Measurements from ENCODE around the gene FXYD2. TPM values are rescaled to one million over a fixed set of nuclear protein-coding genes. Genes with fewer than 3 reads are reported as not detected.

Gene FXYD2
- total and polyA plus RNA-seq, 2 of the 4 experiments (the other 2 are of a cell fraction): 0.09 TPM; not detected in 1

GRCh38 chr11:117774553-117774952 lies 50.0 kb downstream of the FXYD2 start:
- Histone ChIP-seq H3K27ac (ENCODE audit: insufficient read depth, low read length) (no peak overlapping the region), H3K4me1 (ENCODE audit: control insufficient read depth, insufficient read depth, low read length) (no peaks in the 10 kb centered on the region), H3K36me3 (ENCODE audit: control insufficient read depth, insufficient read depth, low read length) (no peaks in the 10 kb centered on the region), H4K20me1 (ENCODE audit: insufficient read depth, low read length) (no peaks in the 10 kb centered on the region), H2BK5ac (ENCODE audit: low read depth, low read length, poor library complexity, severe bottlenecking) (no peak overlapping the region), H2BK15ac (ENCODE audit: low read depth, low read length) (no peak overlapping the region), H3K9ac (ENCODE audit: low read depth, low read length) (no peak overlapping the region), H3K4me3 (ENCODE audit: insufficient read depth, low read depth, low read length) (no peak overlapping the region), H2BK20ac (ENCODE audit: low read depth, low read length) (no peak overlapping the region), H3K9me3 (ENCODE audit: control insufficient read depth, insufficient read depth, low read length) (no peaks in the 10 kb centered on the region), H3K18ac (ENCODE audit: low read depth, low read length) (no peak overlapping the region), H3K9me1 (ENCODE audit: insufficient read depth, low read length) (no peaks in the 10 kb centered on the region), H3K27me3 (ENCODE audit: control insufficient read depth, insufficient read depth, low read length) (peaks cover 4% of the 10 kb centered on the region), H3K79me1 (ENCODE audit: low read depth in 1 of 2, low read length in 2 of 2) (no peaks in the 10 kb centered on the region), H3K56ac (ENCODE audit: extremely low read depth, insufficient read depth, low read length) (no peak overlapping the region), H3K4ac (ENCODE audit: low read depth, low read length) (no peak overlapping the region), H4K8ac (ENCODE audit: low read depth in 2 of 2, low read length in 2 of 2) (no peak overlapping the region), H2AK9ac (replicated peaks; ENCODE audit: low read depth, low read length, poor library complexity) (no peak overlapping the region), H3K23ac (ENCODE audit: low read depth, low read length) (no peak overlapping the region), H4K5ac (ENCODE audit: low read depth, low read length) (no peak overlapping the region), H3K4me2 (ENCODE audit: low read depth, low read length) (no peak overlapping the region), H4K91ac (ENCODE audit: insufficient read depth, low read depth, low read length) (no peak overlapping the region), H2BK120ac (ENCODE audit: low read depth, low read length) (no peak overlapping the region), H3K14ac (replicated peaks; ENCODE audit: low read depth, low read length) (no peak overlapping the region), H2AK5ac (ENCODE audit: low read depth, low read length) (no peak overlapping the region), H2AFZ (replicated peaks; ENCODE audit: low read length, poor library complexity) (no peak overlapping the region)
- ChIA-PET POLR2A (ENCODE audit: unreplicated experiment) (no interaction called here), CTCF (no interaction called here)
- intact Hi-C loops (cut with micrococcal nuclease): no loop called here
- ATAC-seq (ENCODE audit: low read depth): no peak
- dilution Hi-C loops (cut with HindIII; ENCODE audit: low sequenced_read_pairs, unreplicated experiment): no loop called here
- BruUV-seq (replicated peaks): no TSS peak
- DNase-seq: no peak
- TF ChIP-seq RFX5 (IDR thresholded peaks at IDR 0.05; ENCODE audit: low read depth, low read length) (no peak), POLR2A (IDR thresholded peaks at IDR 0.05; ENCODE audit: low read depth, low read length) (no peak), USF2 (IDR thresholded peaks at IDR 0.05; ENCODE audit: low read depth, low read length) (no peak), BHLHE40 (IDR thresholded peaks at IDR 0.05; ENCODE audit: low read depth, low read length) (no peak), MAFK (IDR thresholded peaks at IDR 0.05; ENCODE audit: low read depth, low read length) (no peak), CHD1 (IDR thresholded peaks at IDR 0.05; ENCODE audit: low read depth, low read length) (no peak), FOS (IDR thresholded peaks at IDR 0.05; ENCODE audit: low read depth, low read length) (no peak), ELK1 (IDR thresholded peaks at IDR 0.05; ENCODE audit: borderline replicate concordance, low read depth, low read length) (no peak), CTCF (conservative IDR thresholded peaks at IDR 0.05; ENCODE audit: low read depth, low read length) (no peak), MXI1 (IDR thresholded peaks at IDR 0.05; ENCODE audit: borderline replicate concordance, low read depth, low read length) (no peak), RAD21 (IDR thresholded peaks at IDR 0.05; ENCODE audit: low read length) (no peak), SMC3 (IDR thresholded peaks at IDR 0.05; ENCODE audit: low read depth, low read length) (no peak), CEBPB (IDR thresholded peaks at IDR 0.05; ENCODE audit: low read depth, low read length) (no peak), MAZ (IDR thresholded peaks at IDR 0.05; ENCODE audit: borderline replicate concordance, low read depth, low read length) (no peak), NFE2L2 (IDR thresholded peaks at IDR 0.05; ENCODE audit: low read depth, low read length) (no peak)
- no CpG with 5 or more reads among the region's 3 CpGs for WGBS, 2 experiments (ENCODE audit: extremely low coverage in 2 of 2, insufficient read length in 1 of 2)
- in situ Hi-C loops (cut with MboI; ENCODE audit: low sequenced_read_pairs): no loop called here

Measured in IMR-90 (cell line).